Activated T-cell treated with anti-CD3 and anti-CD28 coated beads, Interleukin-2, amount 50 U/mL, for 4 hours (primary cell): ENCODE measurements around the gene NF1. TPM values are rescaled to one million over a fixed set of nuclear protein-coding genes. Genes with fewer than 3 reads are reported as not detected.

Experiments used
- ATAC-seq, 2 donors: fragments of 200-7000 bp; cut with Tn5 transposase; one replicate each; pipeline ENCODE4 v1.10.0; 2021
- DNase-seq: peaks from one replicate; pipeline ENCODE4 v3.0.0-alpha.2; 2020
- H3K27me3 Mint-ChIP-seq: one replicate; pipeline ENCODE4 v1.8.0; 2021; ENCODE audit warnings: low read depth, mixed read lengths
- H3K36me3 Mint-ChIP-seq: one replicate; pipeline ENCODE4 v1.8.0; 2022; ENCODE audit warnings: mixed read lengths; ENCODE audit not compliant: insufficient read depth
- H3K4me1 Mint-ChIP-seq: one replicate; pipeline ENCODE4 v1.8.0; 2021; ENCODE audit warnings: low read depth, mixed read lengths
- H3K4me3 Mint-ChIP-seq: one replicate; pipeline ENCODE4 v1.8.0; 2021; ENCODE audit warnings: mild to moderate bottlenecking, moderate library complexity, mixed read lengths
- H3K9me3 Mint-ChIP-seq: one replicate; pipeline ENCODE4 v1.8.0; 2021; ENCODE audit warnings: mixed read lengths
- total RNA-seq, 3 donors: library from RNA; stranded (reverse); gene quantifications; one replicate each; pipeline ENCODE4 v1.2.1, GENCODE V29; 2021

Gene NF1
- total RNA-seq, 3 donors from 2014 or later: 14.2 to 17.9 (median 15.2) TPM

DNA sequence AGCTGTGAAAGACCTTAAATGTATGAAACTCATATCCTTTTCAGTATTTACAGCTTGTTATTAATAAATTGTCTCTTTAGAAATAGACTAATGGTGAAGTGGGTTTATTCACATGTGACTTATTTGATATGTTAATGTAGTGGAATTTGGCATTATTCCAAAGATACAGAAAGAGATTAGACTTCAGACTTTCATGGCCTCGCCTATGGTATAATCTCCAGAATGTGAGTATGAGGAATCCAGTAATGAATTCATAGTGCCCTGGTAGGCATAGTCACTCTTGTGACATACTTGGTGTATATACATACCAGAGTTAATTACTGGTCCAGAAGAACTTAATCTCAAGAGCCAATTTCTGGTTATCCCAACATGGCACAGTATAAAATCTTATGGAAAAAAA lies 129.6 kb downstream of the NF1 start:
- Mint-ChIP-seq H3K36me3 (peaks cover 5% of the 10 kb centered on the region), H3K27me3 (no peaks in the 10 kb centered on the region), H3K9me3 (no peaks in the 10 kb centered on the region), H3K4me1 (peaks cover 3% of the 10 kb centered on the region), H3K4me3 (no peak overlapping the region)
- no peak for DNase-seq
- no peak for ATAC-seq

DNA sequence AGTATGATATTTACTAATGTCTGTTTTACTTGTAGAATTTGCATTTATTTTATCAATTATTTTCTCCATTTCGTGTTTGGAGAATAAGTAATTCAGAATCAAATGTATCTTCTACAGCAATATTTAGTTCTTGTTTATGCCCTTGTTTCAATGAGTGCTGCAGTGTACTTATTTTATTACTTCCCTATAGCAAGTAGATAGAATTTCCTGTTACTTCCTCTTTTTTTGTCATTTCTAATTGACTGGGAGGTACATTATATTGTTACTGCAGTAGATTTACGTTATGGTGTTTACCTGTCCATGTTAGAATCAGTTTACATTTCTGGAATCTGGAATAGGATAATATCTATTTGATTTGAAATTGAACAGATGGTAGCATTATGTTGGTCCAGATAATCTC lies 131.1 kb downstream of the NF1 start:
- Mint-ChIP-seq H3K9me3 (no peaks in the 10 kb centered on the region), H3K36me3 (peaks cover 6% of the 10 kb centered on the region), H3K27me3 (no peaks in the 10 kb centered on the region), H3K4me1 (peaks cover 3% of the 10 kb centered on the region), H3K4me3 (no peak overlapping the region)
- no peak for ATAC-seq
- no peak for DNase-seq

DNA sequence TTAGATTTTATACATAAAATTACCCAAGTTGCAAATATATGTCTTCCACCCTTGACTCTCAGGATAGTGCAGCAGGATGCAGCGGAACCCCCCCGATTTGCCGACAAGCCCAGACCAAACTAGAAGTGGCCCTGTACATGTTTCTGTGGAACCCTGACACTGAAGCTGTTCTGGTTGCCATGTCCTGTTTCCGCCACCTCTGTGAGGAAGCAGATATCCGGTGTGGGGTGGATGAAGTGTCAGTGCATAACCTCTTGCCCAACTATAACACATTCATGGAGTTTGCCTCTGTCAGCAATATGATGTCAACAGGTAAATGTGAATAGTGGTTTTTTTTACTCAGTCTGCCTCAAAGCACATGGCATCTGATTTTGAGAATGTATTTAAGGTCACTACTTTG lies 131.6 kb downstream of the NF1 start:
- Mint-ChIP-seq H3K27me3 (no peaks in the 10 kb centered on the region), H3K4me3 (no peak overlapping the region), H3K36me3 (peaks cover 9% of the 10 kb centered on the region), H3K4me1 (peaks cover 3% of the 10 kb centered on the region), H3K9me3 (no peaks in the 10 kb centered on the region)
- DNase-seq (no peak), ATAC-seq (no peak)

DNA sequence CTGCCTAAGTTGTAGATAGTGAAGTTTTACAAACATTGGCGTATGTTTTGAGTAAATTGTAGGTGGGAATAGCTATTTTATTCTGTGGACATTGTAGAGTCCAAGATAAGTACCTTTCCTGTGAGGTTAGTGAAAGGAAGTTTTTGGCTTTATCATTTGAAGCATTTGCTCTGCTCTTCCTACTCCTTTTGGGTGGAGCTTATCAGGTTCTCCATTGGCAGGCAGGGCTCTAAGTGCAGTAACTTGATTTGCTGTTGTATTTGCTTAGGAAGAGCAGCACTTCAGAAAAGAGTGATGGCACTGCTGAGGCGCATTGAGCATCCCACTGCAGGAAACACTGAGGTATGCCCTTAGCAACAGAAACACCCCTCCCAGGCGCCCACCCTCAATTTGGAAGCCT lies 132.2 kb downstream of the NF1 start:
- H3K4me3 Mint-ChIP-seq: no peak overlapping the region
- H3K36me3 Mint-ChIP-seq: peaks cover 9% of the 10 kb centered on the region
- H3K9me3 Mint-ChIP-seq: no peaks in the 10 kb centered on the region
- ATAC-seq: no peak
- peaks cover 3% of the 10 kb centered on the region for H3K4me1 Mint-ChIP-seq
- no peaks in the 10 kb centered on the region for H3K27me3 Mint-ChIP-seq
- no peak for DNase-seq

DNA sequence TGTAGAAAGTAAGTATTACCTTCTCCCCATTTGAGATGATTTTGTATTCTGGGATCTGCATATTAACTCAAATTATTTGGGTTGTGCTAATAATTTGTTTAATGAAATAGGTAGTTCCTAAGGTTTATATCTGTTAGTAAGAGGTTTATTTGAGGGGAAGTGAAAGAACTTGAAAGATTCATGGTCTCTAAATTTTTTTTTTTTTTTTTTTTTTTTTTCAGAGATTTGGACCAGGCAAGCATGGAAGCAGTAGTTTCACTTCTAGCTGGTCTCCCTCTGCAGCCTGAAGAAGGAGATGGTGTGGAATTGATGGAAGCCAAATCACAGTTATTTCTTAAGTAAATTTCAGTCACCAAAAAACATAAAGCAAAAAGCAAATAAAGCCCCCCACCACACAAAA lies 137.1 kb downstream of the NF1 start:
- ATAC-seq: no peak
- H3K4me3 Mint-ChIP-seq: no peak overlapping the region
- no peaks in the 10 kb centered on the region for H3K27me3 Mint-ChIP-seq

DNA sequence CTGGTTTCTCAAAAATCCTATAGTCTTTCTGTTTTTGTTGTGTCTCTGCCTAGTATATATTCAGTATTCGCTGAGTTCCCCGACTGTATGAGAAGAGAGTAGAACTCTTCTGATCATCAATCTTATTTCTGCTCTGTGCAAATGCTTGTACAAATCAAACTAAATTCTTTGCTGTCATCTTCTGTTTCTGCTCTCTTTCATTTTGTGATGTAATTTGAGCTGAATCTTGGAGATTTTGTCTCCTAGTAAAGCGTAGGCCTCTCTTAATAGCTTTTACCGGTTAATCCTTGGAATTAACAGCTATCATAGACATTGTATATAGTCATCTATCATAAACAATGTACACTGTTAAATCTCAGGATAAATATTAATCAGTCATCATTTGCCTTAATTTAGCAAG lies 140.3 kb downstream of the NF1 start:
- no peak for DNase-seq
- H3K4me1 Mint-ChIP-seq: no peaks in the 10 kb centered on the region
- no peak for ATAC-seq
- H3K27me3 Mint-ChIP-seq: no peaks in the 10 kb centered on the region
- peaks cover 21% of the 10 kb centered on the region for H3K36me3 Mint-ChIP-seq
- no peak overlapping the region for H3K4me3 Mint-ChIP-seq
- H3K9me3 Mint-ChIP-seq: no peaks in the 10 kb centered on the region

More for the DNA sequence above, 137.1 kb downstream of the NF1 start:
- H3K9me3 Mint-ChIP-seq: no peaks in the 10 kb centered on the region
- no peak for DNase-seq
- no peaks in the 10 kb centered on the region for H3K4me1 Mint-ChIP-seq
- H3K36me3 Mint-ChIP-seq: peaks cover 25% of the 10 kb centered on the region

DNA sequence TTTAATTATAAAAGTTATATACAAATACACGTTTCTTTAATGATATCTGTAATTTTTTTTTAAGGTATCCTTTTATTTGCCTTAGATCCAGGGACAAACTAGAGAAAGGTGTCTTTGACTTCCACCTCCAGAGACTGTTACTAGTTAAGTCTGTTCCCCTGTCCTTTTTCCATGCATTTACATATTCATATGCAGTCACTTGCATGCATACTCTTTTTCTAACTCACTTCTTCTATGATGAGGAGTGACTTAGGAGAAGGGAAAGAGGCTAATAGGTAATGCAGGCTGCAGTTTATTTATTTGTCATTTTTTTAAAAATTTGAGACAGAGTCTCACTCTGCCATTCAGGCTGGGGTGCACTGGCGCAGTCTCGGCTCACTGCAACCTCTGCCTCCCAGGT lies 141.4 kb downstream of the NF1 start:
- Mint-ChIP-seq H3K9me3 (peaks cover 2% of the 10 kb centered on the region), H3K27me3 (no peaks in the 10 kb centered on the region), H3K4me1 (peaks cover 2% of the 10 kb centered on the region), H3K4me3 (no peak overlapping the region), H3K36me3 (peaks cover 23% of the 10 kb centered on the region)
- ATAC-seq: no peak
- no peak for DNase-seq

DNA sequence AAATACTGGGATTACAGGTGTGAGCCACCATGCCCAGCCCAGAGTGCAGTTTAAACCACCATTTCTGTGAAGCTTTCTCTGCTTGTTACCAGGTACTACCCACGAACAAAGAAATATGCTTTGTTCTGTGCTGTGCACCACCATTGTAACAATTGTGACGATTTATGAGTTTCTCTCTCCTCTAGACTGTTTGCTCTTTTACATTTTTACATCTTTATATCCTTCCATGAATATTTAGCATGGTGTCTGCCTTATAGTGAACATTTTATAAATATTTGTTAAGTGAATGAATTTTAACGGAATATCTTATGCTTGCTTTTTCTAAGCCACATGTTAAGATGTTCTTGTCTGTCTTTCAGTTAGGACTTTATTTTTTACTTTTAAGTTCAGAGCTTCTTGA lies 141.9 kb downstream of the NF1 start:
- no peak overlapping the region for H3K4me3 Mint-ChIP-seq
- no peak for ATAC-seq
- H3K9me3 Mint-ChIP-seq: peaks cover 6% of the 10 kb centered on the region
- H3K36me3 Mint-ChIP-seq: peaks cover 27% of the 10 kb centered on the region
- no peaks in the 10 kb centered on the region for H3K27me3 Mint-ChIP-seq
- no peak for DNase-seq
- peaks cover 7% of the 10 kb centered on the region for H3K4me1 Mint-ChIP-seq

DNA sequence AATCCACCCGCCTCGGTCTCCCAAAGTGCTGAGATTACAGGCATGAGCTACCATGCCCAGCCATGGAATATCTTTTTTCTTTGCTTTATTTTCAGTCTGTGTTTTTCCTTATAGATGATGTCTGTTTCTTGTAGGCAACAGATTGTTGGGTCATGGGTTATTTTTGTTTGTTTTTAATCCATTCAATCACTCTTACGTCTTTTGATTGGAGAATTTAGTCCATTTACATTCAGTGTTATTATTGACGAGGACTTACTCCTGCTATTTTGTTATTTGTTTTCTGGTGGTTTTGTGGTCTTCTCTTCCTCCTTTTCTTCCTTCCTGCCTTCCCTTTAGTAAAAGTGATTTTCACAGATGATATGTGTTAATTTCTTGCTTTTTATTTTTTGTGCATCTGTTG lies 146.3 kb downstream of the NF1 start:
- H3K4me3 Mint-ChIP-seq: no peak overlapping the region
- no peak for ATAC-seq
- H3K27me3 Mint-ChIP-seq: no peaks in the 10 kb centered on the region
- peaks cover 6% of the 10 kb centered on the region for H3K9me3 Mint-ChIP-seq
- H3K4me1 Mint-ChIP-seq: peaks cover 7% of the 10 kb centered on the region
- DNase-seq: no peak
- peaks cover 28% of the 10 kb centered on the region for H3K36me3 Mint-ChIP-seq

DNA sequence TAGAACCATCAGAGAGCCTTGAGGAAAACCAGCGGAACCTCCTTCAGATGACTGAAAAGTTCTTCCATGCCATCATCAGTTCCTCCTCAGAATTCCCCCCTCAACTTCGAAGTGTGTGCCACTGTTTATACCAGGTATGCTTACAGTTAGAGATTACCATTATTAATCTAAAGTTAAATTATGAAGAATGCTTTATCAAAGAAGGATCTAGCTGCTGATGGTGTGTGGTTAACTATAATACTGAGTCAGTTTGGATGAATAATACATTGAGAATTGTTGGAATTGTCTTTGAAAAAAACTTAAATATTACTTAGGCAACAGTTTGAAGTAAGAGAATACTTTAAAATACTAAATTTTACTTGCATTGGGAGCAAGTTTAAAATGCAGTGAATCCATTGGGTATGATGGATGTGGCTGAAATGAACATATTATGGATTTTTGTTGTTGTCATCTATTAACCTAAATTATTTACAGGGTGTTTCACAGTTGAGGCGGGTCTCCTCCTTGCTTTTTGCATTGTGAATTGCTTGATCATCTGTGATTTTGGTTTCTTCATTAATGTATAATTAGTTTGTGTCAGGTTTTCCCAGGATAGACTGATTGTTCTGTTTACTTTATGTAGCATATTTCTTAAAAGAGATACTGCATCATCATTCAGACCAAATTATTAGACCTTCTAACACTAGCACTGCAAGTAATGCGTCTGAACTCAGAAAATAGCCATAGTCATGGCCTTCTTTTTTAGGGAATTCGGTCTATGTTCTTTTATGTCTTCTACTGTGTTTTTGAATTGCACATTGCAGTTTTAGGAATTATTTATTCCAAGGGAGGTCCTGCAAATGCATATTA lies 154.4 kb downstream of the NF1 start:
- peaks cover 6% of the 10 kb centered on the region for H3K36me3 Mint-ChIP-seq
- DNase-seq (no peak), ATAC-seq (no peak)
- no peaks in the 10 kb centered on the region for H3K9me3 Mint-ChIP-seq
- H3K27me3 Mint-ChIP-seq: no peaks in the 10 kb centered on the region
- peaks cover 2% of the 10 kb centered on the region for H3K4me1 Mint-ChIP-seq
- H3K4me3 Mint-ChIP-seq: no peak overlapping the region

DNA sequence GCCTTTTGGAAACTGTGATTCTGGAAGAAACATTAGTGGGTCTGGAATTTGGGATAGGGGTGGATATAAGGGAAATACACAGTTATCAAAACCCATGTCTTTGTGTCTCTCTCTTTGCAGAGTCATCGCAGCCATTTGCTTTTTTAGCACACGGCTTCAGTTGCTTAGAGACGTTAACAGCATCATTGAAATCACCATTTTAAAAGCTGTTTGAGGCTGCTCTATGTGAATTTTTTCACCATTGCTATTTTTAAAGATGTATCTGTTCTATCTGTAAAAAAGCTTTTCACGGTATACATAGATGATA lies 155.0 kb downstream of the NF1 start:
- DNase-seq (no peak), ATAC-seq (no peak)
- Mint-ChIP-seq H3K27me3 (no peaks in the 10 kb centered on the region), H3K9me3 (no peaks in the 10 kb centered on the region), H3K4me1 (peaks cover 2% of the 10 kb centered on the region), H3K4me3 (no peak overlapping the region), H3K36me3 (peaks cover 6% of the 10 kb centered on the region)

DNA sequence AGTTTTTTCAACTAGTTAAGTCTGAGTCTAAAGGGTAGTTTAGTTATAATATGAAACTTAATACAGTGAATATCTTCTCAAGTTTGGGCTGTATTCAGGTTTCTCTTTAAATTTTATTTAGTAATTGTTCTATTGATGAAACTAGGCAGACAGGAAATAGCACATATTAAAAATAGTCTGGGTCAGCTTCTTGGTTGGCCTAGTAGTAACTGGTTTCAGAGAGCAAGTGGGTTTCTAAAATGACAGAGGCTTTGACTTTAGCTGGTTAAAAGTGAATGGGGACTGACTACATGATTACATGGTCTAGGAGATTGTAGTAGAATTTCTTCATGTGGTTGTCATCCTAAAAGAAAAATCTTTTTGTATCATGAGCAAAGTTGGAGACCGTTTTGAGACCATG lies 155.5 kb downstream of the NF1 start:
- peaks cover 2% of the 10 kb centered on the region for H3K4me1 Mint-ChIP-seq
- peaks cover 4% of the 10 kb centered on the region for H3K36me3 Mint-ChIP-seq
- no peak for DNase-seq
- H3K27me3 Mint-ChIP-seq: no peaks in the 10 kb centered on the region
- no peak for ATAC-seq
- no peak overlapping the region for H3K4me3 Mint-ChIP-seq
- H3K9me3 Mint-ChIP-seq: no peaks in the 10 kb centered on the region

DNA sequence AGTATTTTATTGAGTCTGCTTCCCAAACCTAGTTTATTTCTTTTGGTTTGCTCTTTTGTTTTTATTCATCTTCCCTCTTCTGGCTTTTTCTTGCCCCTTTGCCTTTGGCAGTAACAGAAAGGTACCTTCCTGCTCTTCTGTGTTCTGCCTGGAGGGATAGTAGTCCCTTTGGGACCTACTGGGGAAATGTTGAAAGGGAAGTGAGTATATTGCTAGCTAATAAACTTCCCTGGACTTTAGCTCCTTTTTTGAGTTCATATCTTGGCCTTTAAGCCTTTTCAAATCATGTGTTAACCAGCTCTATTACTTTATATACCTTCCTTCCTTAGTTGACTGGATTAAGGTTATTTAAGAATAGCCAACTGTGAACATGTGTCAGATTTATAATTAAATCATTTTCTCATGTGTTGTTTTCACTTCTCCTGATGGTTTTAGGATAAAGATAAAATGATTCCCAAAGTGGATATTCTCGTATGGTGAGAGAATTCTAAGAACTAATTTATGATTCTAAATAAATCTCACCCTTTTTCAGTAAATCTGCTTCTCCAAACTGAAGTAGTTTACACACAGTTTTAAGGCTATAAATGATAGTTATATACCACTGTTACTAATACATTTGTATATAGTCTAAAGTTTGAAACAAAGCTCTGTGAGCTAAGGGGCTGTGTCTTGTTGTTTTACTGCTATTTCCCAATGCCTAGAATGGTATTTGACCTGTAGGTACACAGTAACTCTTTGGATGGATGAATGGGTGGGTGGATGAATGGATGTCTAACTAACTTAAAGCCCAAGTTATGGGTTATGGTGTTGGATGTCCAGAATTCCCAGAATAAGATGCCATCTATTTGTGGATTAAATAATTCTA lies 156.6 kb downstream of the NF1 start:
- Mint-ChIP-seq H3K9me3 (no peaks in the 10 kb centered on the region), H3K4me3 (no peak overlapping the region), H3K4me1 (peaks cover 2% of the 10 kb centered on the region), H3K36me3 (peaks cover 2% of the 10 kb centered on the region), H3K27me3 (no peaks in the 10 kb centered on the region)
- ATAC-seq (no peak), DNase-seq (no peak)

DNA sequence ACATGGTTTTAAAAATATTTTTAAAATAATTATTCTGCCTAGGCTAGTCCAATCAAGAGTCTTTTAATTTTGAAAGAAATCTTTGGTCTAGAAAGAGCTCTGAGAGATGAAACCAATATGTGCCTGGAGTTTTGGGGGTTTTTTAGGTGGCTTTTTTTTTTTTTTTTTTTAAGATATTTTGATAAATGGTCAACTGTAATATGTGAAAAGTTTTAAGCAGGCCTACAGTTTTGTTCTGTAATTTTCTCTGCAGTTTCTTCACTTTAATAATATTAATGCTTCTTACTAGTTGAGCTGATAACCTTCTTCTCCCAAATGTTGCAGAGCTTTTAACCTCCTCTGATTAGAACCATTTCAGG lies 157.2 kb downstream of the NF1 start:
- Mint-ChIP-seq H3K36me3 (peaks cover 2% of the 10 kb centered on the region), H3K4me3 (no peak overlapping the region), H3K4me1 (peaks cover 2% of the 10 kb centered on the region), H3K9me3 (no peaks in the 10 kb centered on the region), H3K27me3 (no peaks in the 10 kb centered on the region)
- DNase-seq: no peak
- ATAC-seq: no peak

DNA sequence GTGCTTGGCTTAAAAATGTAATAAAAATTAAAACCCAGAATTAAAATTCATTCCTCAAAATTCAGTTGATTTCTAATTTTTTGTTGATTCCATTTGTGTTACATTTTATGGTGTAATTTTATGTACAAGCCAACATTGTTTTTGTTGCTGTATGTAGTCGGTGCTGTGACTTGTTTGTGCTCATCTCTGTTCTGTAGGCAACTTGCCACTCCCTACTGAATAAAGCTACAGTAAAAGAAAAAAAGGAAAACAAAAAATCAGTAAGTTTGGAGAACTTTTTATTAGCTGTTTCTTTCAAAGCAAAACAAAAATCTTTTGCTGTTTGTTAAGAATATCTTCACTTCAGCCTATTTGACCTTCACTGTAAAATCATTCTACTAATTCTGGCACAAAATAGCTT lies 158.0 kb downstream of the NF1 start:
- H3K27me3 Mint-ChIP-seq: no peaks in the 10 kb centered on the region
- H3K9me3 Mint-ChIP-seq: no peaks in the 10 kb centered on the region
- H3K36me3 Mint-ChIP-seq: peaks cover 2% of the 10 kb centered on the region
- no peak overlapping the region for H3K4me3 Mint-ChIP-seq
- no peak for ATAC-seq
- DNase-seq: no peak
- H3K4me1 Mint-ChIP-seq: peaks cover 2% of the 10 kb centered on the region
